OCI-LY3 (cell line): ENCODE data around the gene PLD1.
"Not testable (repeated sequence)": the region's sequence is repeated elsewhere in the genome, so short reads cannot be mapped to it uniquely, and the experiment has no call there.

Source experiments
- H2AFZ ChIP-seq: fragments of 200-600, 300-600 bp; shearing (Covaris generic); 2 replicates; pipeline ENCODE4 v1.6.0; 2014; ENCODE audit warnings: antibody characterized with exemption, low read depth, low read length
- H3K27ac ChIP-seq: fragments of 200-600, 300-600 bp; sonication (generic); 2 replicates; pipeline ENCODE4 v1.5.1; 2014; ENCODE audit warnings: mild to moderate bottlenecking, low read length, moderate library complexity, mixed read lengths
- H3K27me3 ChIP-seq: fragments of 200-600, 300-600 bp; sonication (generic); 2 replicates; pipeline ENCODE4 v1.6.1; 2014; ENCODE audit warnings: low read depth, low read length, mixed read lengths
- H3K36me3 ChIP-seq: fragments of 200-600, 300-600 bp; sonication (generic); replicated peaks from 2 replicates; pipeline ENCODE3; 2014; ENCODE audit warnings: low read depth, low read length, mixed read lengths
- H3K4me1 ChIP-seq: fragments of 300-600, 200-600 bp; sonication (generic); 2 replicates; pipeline ENCODE4 v1.6.1; 2014; ENCODE audit warnings: low read length, mixed read lengths
- H3K4me2 ChIP-seq: fragments of 200-600, 300-600 bp; sonication (generic); 2 replicates; pipeline ENCODE4 v1.6.1; 2014; ENCODE audit warnings: low read length, mixed read lengths
- H3K4me3 ChIP-seq: fragments of 300-600, 200-600 bp; sonication (generic); 2 replicates; pipeline ENCODE4 v1.5.1; 2014; ENCODE audit warnings: antibody characterized with exemption, mild to moderate bottlenecking, low read length, moderate library complexity
- H3K79me2 ChIP-seq: fragments of 300-600, 200-600 bp; shearing (Covaris generic); 2 replicates; pipeline ENCODE4 v1.6.1; 2014; ENCODE audit warnings: mild to moderate bottlenecking, low read length, mixed read lengths
- H3K9ac ChIP-seq: fragments of 300-600, 200-600 bp; shearing (Covaris generic); 2 replicates; pipeline ENCODE4 v1.6.0; 2014; ENCODE audit warnings: mild to moderate bottlenecking, low read length, moderate library complexity
- H3K9me3 ChIP-seq: fragments of 200-600, 300-600 bp; shearing (Covaris generic); 2 replicates; pipeline ENCODE4 v1.6.1; 2014; ENCODE audit warnings: low read length, mixed read lengths; ENCODE audit not compliant: insufficient read depth
- H4K20me1 ChIP-seq: fragments of 200-600, 300-600 bp; sonication (generic); 2 replicates; pipeline ENCODE4 v1.6.1; 2016; ENCODE audit warnings: low read length, mixed read lengths; ENCODE audit not compliant: insufficient read depth
- EZH2phosphoT487 ChIP-seq: fragments of 200-600 bp; shearing (Covaris generic); IDR thresholded peaks from 2 replicates; pipeline ENCODE4 v1.6.1; 2018; ENCODE audit warnings: antibody characterized with exemption, mixed run types, low read depth
- TF ChIP-seq, protein P1 (sequence below): fragments of 200-600, 300-600 bp; sonication (generic); IDR thresholded peaks from 2 replicates; pipeline ENCODE4 v1.5.1; 2014; ENCODE audit warnings: antibody characterized with exemption, low read length, low read depth

The PLD1 gene

DNA sequence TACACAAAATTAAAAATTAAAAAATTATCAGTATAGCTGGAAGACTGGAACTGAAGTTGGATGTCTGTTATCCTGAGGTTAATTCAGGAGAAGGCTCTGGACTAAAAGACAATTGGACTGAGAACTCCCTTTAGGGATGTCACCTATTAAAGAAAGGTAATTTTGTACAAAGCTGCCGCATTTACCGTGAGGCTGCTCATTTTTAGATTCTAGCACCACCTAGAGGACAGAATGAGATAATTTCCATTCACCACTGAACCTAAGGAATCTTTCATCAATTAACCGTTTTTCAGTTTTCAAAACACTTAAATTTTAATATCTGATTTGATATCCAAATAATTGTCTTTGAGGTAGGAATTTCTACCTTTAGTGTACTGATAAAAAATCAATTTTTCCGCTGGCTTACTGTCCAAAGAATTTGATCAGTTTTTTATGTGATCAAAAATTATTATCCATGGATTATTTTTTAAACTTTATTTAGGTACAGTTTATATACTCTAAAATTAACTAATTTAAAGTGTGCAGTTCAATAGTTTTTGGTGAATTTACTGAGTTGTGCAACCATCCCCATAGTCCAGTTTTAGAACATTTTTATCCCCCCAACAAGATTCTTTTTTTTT, 243.4 kb downstream of the PLD1 start:
- Histone ChIP-seq H3K36me3 (no peaks in the 10 kb centered on the region), H3K4me3 (no peak overlapping the region), H3K27ac (no peak overlapping the region), H3K79me2 (no peaks in the 10 kb centered on the region), H2AFZ (no peak overlapping the region), H3K4me1 (peaks cover 39% of the 10 kb centered on the region), H3K9me3 (no peaks in the 10 kb centered on the region), H4K20me1 (no peaks in the 10 kb centered on the region), H3K27me3 (no peaks in the 10 kb centered on the region), H3K9ac (no peak overlapping the region), H3K4me2 (no peak overlapping the region)
- TF ChIP-seq, protein P1, sequence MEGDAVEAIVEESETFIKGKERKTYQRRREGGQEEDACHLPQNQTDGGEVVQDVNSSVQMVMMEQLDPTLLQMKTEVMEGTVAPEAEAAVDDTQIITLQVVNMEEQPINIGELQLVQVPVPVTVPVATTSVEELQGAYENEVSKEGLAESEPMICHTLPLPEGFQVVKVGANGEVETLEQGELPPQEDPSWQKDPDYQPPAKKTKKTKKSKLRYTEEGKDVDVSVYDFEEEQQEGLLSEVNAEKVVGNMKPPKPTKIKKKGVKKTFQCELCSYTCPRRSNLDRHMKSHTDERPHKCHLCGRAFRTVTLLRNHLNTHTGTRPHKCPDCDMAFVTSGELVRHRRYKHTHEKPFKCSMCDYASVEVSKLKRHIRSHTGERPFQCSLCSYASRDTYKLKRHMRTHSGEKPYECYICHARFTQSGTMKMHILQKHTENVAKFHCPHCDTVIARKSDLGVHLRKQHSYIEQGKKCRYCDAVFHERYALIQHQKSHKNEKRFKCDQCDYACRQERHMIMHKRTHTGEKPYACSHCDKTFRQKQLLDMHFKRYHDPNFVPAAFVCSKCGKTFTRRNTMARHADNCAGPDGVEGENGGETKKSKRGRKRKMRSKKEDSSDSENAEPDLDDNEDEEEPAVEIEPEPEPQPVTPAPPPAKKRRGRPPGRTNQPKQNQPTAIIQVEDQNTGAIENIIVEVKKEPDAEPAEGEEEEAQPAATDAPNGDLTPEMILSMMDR: peak; percentile 89
- no peak for TF ChIP-seq EZH2phosphoT487

DNA sequence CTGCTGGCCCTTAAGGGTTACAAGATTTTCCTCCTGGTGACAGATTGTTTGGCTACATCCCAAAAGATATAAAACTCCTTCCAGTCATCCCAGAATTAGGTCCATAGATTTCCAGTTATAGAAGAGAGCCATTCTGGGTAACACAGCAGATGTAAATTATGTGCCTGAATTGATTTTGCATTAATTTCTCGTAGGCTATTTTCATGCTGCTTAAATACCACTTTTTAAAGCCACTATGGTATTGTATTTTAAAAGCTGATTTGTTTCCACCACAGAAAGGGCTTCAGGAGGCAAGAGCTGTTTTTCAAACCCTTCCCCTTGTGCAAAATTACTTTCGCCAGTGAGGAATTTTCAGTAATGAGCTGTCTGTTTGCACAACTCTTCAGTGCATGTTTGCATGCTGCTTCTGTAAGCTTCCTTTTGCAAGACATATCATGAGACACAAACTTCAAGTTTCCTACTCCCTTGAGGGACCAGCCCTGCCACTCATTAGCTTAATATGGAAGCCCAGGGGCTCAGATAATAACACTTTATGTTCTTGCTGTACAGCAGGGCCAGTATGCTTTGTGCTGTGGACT, 244.7 kb downstream of the PLD1 start:
- 0 out of 2 replicates have a peak overlapping the region, but pooled peaks have one; percentile 4 for H2AFZ ChIP-seq
- H3K4me3 ChIP-seq: no peak overlapping the region
- no peak for TF ChIP-seq EZH2phosphoT487
- TF ChIP-seq, protein P1: no peak
- no peak overlapping the region for H3K4me2 ChIP-seq
- H3K9me3 ChIP-seq: no peaks in the 10 kb centered on the region
- no peaks in the 10 kb centered on the region for H3K27me3 ChIP-seq
- H3K9ac ChIP-seq: no peak overlapping the region
- peaks cover 44% of the 10 kb centered on the region for H3K4me1 ChIP-seq
- H3K27ac ChIP-seq: no peak overlapping the region
- no peaks in the 10 kb centered on the region for H3K36me3 ChIP-seq
- H4K20me1 ChIP-seq: no peaks in the 10 kb centered on the region
- no peaks in the 10 kb centered on the region for H3K79me2 ChIP-seq

DNA sequence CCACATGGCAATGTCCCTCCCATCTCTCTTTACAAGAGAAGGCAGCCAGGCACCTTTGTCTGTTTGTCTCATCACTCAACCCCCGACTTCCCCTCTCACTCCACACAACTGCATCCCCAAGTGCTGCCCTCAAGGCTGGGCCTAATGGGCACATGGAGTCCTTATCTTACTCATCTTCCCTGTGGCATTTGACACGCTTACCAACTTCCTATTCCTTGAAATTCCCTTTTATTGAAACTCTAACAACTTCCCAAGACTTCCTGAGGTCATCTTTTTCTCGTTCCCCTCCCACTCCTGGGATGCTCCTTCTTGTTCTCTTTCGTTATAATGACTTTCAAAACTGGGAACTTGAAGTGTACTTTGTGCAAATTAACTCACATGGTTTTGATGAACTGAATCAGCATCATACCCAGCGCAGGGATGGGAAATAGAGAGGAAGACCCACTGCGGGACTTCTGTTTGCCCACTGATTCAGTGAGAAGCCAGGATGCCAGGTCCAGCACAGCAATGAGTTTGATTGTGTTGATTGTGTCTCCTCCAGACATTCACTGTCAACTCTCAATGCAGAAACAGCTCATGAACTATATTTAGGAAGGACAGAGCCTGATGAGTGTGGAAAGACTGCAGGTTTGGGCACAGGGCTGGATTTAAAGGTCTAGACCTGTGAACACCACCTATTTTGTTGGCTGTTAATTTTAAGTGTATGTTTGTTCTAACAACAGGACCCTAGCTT, 245.4 kb downstream of the PLD1 start:
- no peaks in the 10 kb centered on the region for H4K20me1 ChIP-seq
- no peak overlapping the region for H3K27ac ChIP-seq
- H3K79me2 ChIP-seq: no peaks in the 10 kb centered on the region
- H3K27me3 ChIP-seq: no peaks in the 10 kb centered on the region
- H3K4me1 ChIP-seq: peaks cover 44% of the 10 kb centered on the region
- H3K9me3 ChIP-seq: no peaks in the 10 kb centered on the region
- no peak overlapping the region for H3K9ac ChIP-seq
- TF ChIP-seq, protein P1: no peak
- TF ChIP-seq EZH2phosphoT487: no peak
- H3K4me2 ChIP-seq: no peak overlapping the region
- H3K4me3 ChIP-seq: no peak overlapping the region
- H3K36me3 ChIP-seq: no peaks in the 10 kb centered on the region
- H2AFZ ChIP-seq: no peak overlapping the region

DNA sequence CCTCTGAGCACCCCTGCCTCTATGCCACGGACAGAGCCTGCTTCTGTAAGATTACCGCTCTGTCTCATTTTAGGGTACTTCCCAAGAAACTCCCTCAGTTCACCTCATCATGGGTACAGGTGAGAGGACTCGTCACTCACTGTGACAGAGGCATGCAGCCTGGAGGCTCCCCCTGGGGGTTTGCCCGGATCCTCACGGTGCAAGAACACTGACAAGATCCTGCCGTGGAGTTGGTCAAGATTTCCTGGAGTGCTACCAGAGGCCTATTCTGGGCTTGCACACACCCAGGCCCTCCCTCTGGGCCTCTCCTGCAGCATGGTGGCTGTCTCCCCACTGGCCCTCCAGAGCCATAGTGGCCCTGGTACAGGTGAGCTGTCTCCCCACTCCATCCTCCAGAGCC, 247.0 kb downstream of the PLD1 start:
- H3K9ac ChIP-seq: no peak overlapping the region
- peaks cover 44% of the 10 kb centered on the region for H3K4me1 ChIP-seq
- no peaks in the 10 kb centered on the region for H4K20me1 ChIP-seq
- H3K4me3 ChIP-seq: no peak overlapping the region
- TF ChIP-seq, protein P1: peak; percentile 51
- no peak for TF ChIP-seq EZH2phosphoT487
- 0 out of 2 replicates have a peak overlapping the region, but pooled peaks have one; percentile 47 for H2AFZ ChIP-seq
- no peaks in the 10 kb centered on the region for H3K9me3 ChIP-seq
- H3K27ac ChIP-seq: no peak overlapping the region
- H3K4me2 ChIP-seq: no peak overlapping the region
- no peaks in the 10 kb centered on the region for H3K27me3 ChIP-seq
- H3K36me3 ChIP-seq: no peaks in the 10 kb centered on the region
- H3K79me2 ChIP-seq: no peaks in the 10 kb centered on the region

DNA sequence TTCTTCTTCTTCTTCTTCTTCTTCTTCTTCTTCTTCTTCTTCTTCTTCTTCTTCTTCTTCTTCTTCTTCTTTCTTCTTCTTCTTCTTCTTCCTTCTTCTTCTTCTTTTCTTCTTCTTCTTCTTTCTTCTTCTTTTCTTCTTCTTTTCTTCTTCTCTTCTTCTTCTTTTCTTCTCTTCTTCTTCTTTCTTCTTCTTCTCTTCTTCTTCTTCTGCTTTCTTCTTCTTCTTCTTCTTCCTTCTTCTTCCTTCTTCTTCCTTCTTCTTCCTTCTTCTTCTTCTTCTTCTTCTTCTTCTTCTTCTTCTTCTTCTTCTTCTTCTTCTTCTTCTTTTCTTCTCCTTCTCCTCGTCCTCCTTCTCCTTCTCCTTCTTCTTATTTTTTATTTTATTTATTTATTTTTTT, 247.8 kb downstream of the PLD1 start:
- H3K4me3 ChIP-seq, H3K9me3 ChIP-seq, H3K36me3 ChIP-seq, H4K20me1 ChIP-seq, H3K27ac ChIP-seq, H3K27me3 ChIP-seq, H3K79me2 ChIP-seq, H2AFZ ChIP-seq: not testable (repeated sequence)
- peak overlapping the region; percentile 1; the same call in 1 of the 2 replicates for H3K9ac ChIP-seq
- H3K4me2 ChIP-seq: peak overlapping the region; percentile 43; the same call in 1 of the 2 replicates
- H3K4me1 ChIP-seq: peaks cover 42% of the 10 kb centered on the region
